H1 (cell line): ENCODE data around the gene AGER. TPM values are rescaled to one million over a fixed set of nuclear protein-coding genes. Genes with fewer than 3 reads are reported as not detected.

Experiments used
- CTCF ChIA-PET: fragments of 300-600 bp; sonication (Branson Sonifier 250); formaldehyde crosslinking; loops from one replicate; lab custom pipeline; 2021; ENCODE audit not compliant: partially characterized antibody; lab: Charles Lee
- POLR2A ChIA-PET: fragments of 300-600 bp; sonication (Branson Sonifier 250); formaldehyde crosslinking; loops from one replicate; lab custom pipeline; 2021; ENCODE audit warnings: inconsistent platforms; ENCODE audit not compliant: partially characterized antibody; lab: Charles Lee
- DNase-seq, 2 experiments: peaks; one replicate each; pipeline versions ENCODE4 v3.0.0 to v3.0.0-alpha.2; 2010 to 2022; ENCODE audit warnings: low spot score in 2 of 2, low read depth in 1 of 2, mixed read lengths in 1 of 2
- FAIRE-seq: peaks from 2 replicates; lab custom pipeline; 2011; peaks lifted over from hg19 to GRCh38; lab: Jason Lieb, UNC
- H2AFZ ChIP-seq: 2 replicates; pipeline ENCODE4 v1.8.1; 2012; ENCODE audit warnings: low read length, inconsistent platforms
- H2AK5ac ChIP-seq: 2 replicates; pipeline ENCODE4 v1.6.1; 2013; ENCODE audit warnings: low read depth, low read length
- H2BK120ac ChIP-seq: replicated peaks from 2 replicates; pipeline ENCODE3; 2013; ENCODE audit warnings: low read depth, low read length, inconsistent platforms
- H2BK12ac ChIP-seq: 2 replicates; pipeline ENCODE4 v1.6.1; 2013; ENCODE audit warnings: low read depth, low read length
- H2BK15ac ChIP-seq: 2 replicates; pipeline ENCODE4 v1.6.1; 2013; ENCODE audit warnings: low read length
- H2BK20ac ChIP-seq: 2 replicates; pipeline ENCODE4 v1.6.1; 2013; ENCODE audit warnings: low read length
- H2BK5ac ChIP-seq: 2 replicates; pipeline ENCODE4 v1.6.1; 2013; ENCODE audit warnings: low read depth, low read length
- H3K14ac ChIP-seq: 2 replicates; pipeline ENCODE4 v1.6.1; 2013; ENCODE audit warnings: inconsistent platforms; ENCODE audit not compliant: insufficient read length
- H3K18ac ChIP-seq: 2 replicates; pipeline ENCODE4 v1.6.1; 2013; ENCODE audit warnings: low read length; ENCODE audit errors: extremely low read depth
- H3K23ac ChIP-seq: 2 replicates; pipeline ENCODE4 v1.6.1; 2013; ENCODE audit warnings: inconsistent platforms; ENCODE audit not compliant: insufficient read length
- H3K23me2 ChIP-seq: 2 replicates; pipeline ENCODE4 v1.6.1; 2013; ENCODE audit warnings: low read depth, low read length
- H3K27ac ChIP-seq: 2 replicates; pipeline ENCODE4 v1.6.1; 2011; ENCODE audit warnings: low read depth, low read length, inconsistent platforms
- H3K27me3 ChIP-seq, 4 experiments: replicated peaks in 1 of 4; 1 replicate in 1 of 4; 2 replicates in 3 of 4; pipeline versions ENCODE4 v1.6.1 to v1.8.1; 2011 to 2013; ENCODE audit warnings: low read length in 3 of 4, mild to moderate bottlenecking in 3 of 4, inconsistent platforms in 2 of 4, mixed read lengths in 2 of 4, moderate library complexity in 1 of 4; ENCODE audit not compliant: control insufficient read depth in 3 of 4, insufficient read depth in 3 of 4; ENCODE audit errors: extremely low read depth in 1 of 4
- H3K36me3 ChIP-seq, 4 experiments: 2 replicates each; pipeline versions ENCODE4 v1.6.1 to v1.8.1; 2011 to 2013; ENCODE audit warnings: mild to moderate bottlenecking in 4 of 4, low read length in 3 of 4, moderate library complexity in 2 of 4, control low read depth in 1 of 4, inconsistent platforms in 1 of 4; ENCODE audit not compliant: insufficient read depth in 4 of 4, control insufficient read depth in 2 of 4
- H3K4ac ChIP-seq: replicated peaks from 2 replicates; pipeline ENCODE3; 2013; ENCODE audit warnings: low read length, low read depth, mixed read lengths, inconsistent platforms; ENCODE audit not compliant: insufficient read length
- H3K4me1 ChIP-seq, 4 experiments: replicated peaks in 1 of 4; 1 replicate in 1 of 4; 2 replicates in 3 of 4; pipeline versions ENCODE4 v1.6.1 to v1.8.1; 2011 to 2013; ENCODE audit warnings: low read length in 3 of 4, inconsistent platforms in 2 of 4, mixed read lengths in 1 of 4; ENCODE audit not compliant: insufficient read depth in 4 of 4, control insufficient read depth in 3 of 4
- H3K4me2 ChIP-seq, 2 experiments: 2 replicates each; pipeline versions ENCODE4 v1.6.1 to v1.8.1; 2011 to 2013; ENCODE audit warnings: low read depth in 2 of 2, low read length in 2 of 2, control low read depth in 1 of 2, inconsistent platforms in 1 of 2, mild to moderate bottlenecking in 1 of 2; ENCODE audit not compliant: insufficient read depth in 1 of 2
- H3K4me3 ChIP-seq, 4 experiments: fragments of 200-600, 300-600 bp in 1 of 4; sonication (generic), shearing (Covaris generic), sonication (Bioruptor Twin) in 1 of 4; 2 replicates each; pipeline versions ENCODE4 v1.5.1 to v1.8.1; 2011 to 2016; ENCODE audit warnings: low read length in 4 of 4, low read depth in 3 of 4, control low read depth in 2 of 4, inconsistent platforms in 2 of 4, mild to moderate bottlenecking in 2 of 4, mixed read lengths in 1 of 4, moderate library complexity in 1 of 4; ENCODE audit not compliant: insufficient read depth in 2 of 4; ENCODE audit errors: extremely low read depth in 1 of 4
- H3K56ac ChIP-seq: replicated peaks from 2 replicates; pipeline ENCODE3; 2013; ENCODE audit warnings: low read depth, mild to moderate bottlenecking, mixed read lengths, low read length, inconsistent platforms; ENCODE audit not compliant: insufficient read length
- H3K79me1 ChIP-seq: 2 replicates; pipeline ENCODE4 v1.6.1; 2013; ENCODE audit warnings: low read depth, low read length, control low read depth
- H3K79me2 ChIP-seq, 2 experiments: 2 replicates each; pipeline versions ENCODE4 v1.6.1 to v1.8.1; 2012 to 2013; ENCODE audit warnings: low read length in 2 of 2, mild to moderate bottlenecking in 2 of 2, inconsistent platforms in 1 of 2; ENCODE audit not compliant: insufficient read depth in 2 of 2, control insufficient read depth in 1 of 2
- H3K9ac ChIP-seq, 4 experiments: replicated peaks in 1 of 4; 1 replicate in 1 of 4; 2 replicates in 3 of 4; pipeline versions ENCODE4 v1.6.1 to v1.8.1; 2011 to 2013; ENCODE audit warnings: low read depth in 3 of 4, low read length in 3 of 4, control low read depth in 2 of 4, mild to moderate bottlenecking in 2 of 4, moderate library complexity in 2 of 4, inconsistent platforms in 1 of 4; ENCODE audit errors: extremely low read depth in 1 of 4
- H3K9me3 ChIP-seq, 2 experiments: 2 replicates each; pipeline versions ENCODE4 v1.6.1 to v1.8.1; 2012 to 2013; ENCODE audit warnings: mild to moderate bottlenecking in 2 of 2, moderate library complexity in 2 of 2, control low read depth in 1 of 2, inconsistent platforms in 1 of 2, low read depth in 1 of 2, low read length in 1 of 2, mixed read lengths in 1 of 2; ENCODE audit not compliant: insufficient read depth in 2 of 2
- H4K20me1 ChIP-seq, 2 experiments: replicated peaks in 1 of 2; 2 replicates each; pipeline versions ENCODE3 to v1.8.1; 2011 to 2013; ENCODE audit warnings: inconsistent platforms in 2 of 2, low read length in 2 of 2, mild to moderate bottlenecking in 1 of 2; ENCODE audit not compliant: insufficient read depth in 2 of 2, control insufficient read depth in 1 of 2
- H4K5ac ChIP-seq: 2 replicates; pipeline ENCODE4 v1.6.1; 2013; ENCODE audit warnings: low read length, low read depth, mixed read lengths, inconsistent platforms; ENCODE audit not compliant: insufficient read length
- H4K8ac ChIP-seq: 2 replicates; pipeline ENCODE4 v1.8.0; 2013; ENCODE audit warnings: mild to moderate bottlenecking, moderate library complexity, low read length, inconsistent platforms; ENCODE audit not compliant: insufficient read depth; ENCODE audit errors: extremely low read depth
- H4K91ac ChIP-seq: replicated peaks from 2 replicates; pipeline ENCODE3; 2013; ENCODE audit warnings: low read length, mixed read lengths, inconsistent platforms; ENCODE audit not compliant: insufficient read length
- RAD21 ChIP-seq, 2 experiments: IDR thresholded peaks in 1 of 2; conservative IDR thresholded peaks in 1 of 2; 2 replicates each; pipeline ENCODE4 v1.6.1; 2011; ENCODE audit warnings: low read depth in 2 of 2, low read length in 2 of 2, improper control_type of control experiment in 1 of 2, inconsistent platforms in 1 of 2, mild to moderate bottlenecking in 1 of 2, moderate library complexity in 1 of 2
- TCF12 ChIP-seq: IDR thresholded peaks from 2 replicates; pipeline ENCODE4 v1.6.1; 2011; ENCODE audit warnings: low read depth, mild to moderate bottlenecking, low read length
- WGBS, 2 experiments: shearing (Covaris generic) in 1 of 2; methylation state at CpG; one replicate each; pipeline versions ENCODE4 v1.1.6 to v1.1.7; 2013 to 2015; ENCODE audit warnings: low lambda C conversion rate in 2 of 2, mixed read lengths in 2 of 2, inconsistent platforms in 1 of 2, low coverage in 1 of 2, missing lambda C conversion rate in 1 of 2; ENCODE audit not compliant: insufficient replicate concordance in 2 of 2, insufficient coverage in 1 of 2, insufficient read length in 1 of 2; ENCODE audit errors: extremely low coverage in 1 of 2, missing lambda C conversion rate in 1 of 2; 5-methylcytosine and 5-hydroxymethylcytosine counted together
- polyA plus RNA-seq, 7 experiments: library from polyadenylated mRNA; depleted of rRNA in 3 of 7; stranded (reverse) in 5 of 7; unstranded in 2 of 7; fragments of >200 nt in 5 of 7; fragments of 200-250 nt in 2 of 7; gene quantifications; 1 replicate in 5 of 7; 2 replicates in 1 of 7; 4 replicates in 1 of 7; pipeline versions ENCODE4 v1.2.1 to v1.2.3, GENCODE V29; 2011 to 2013; ENCODE audit warnings: missing spikeins in 2 of 7, mixed read lengths in 2 of 7
- total RNA-seq: library from RNA; stranded (reverse); fragmentation: NEBNext Ultra II Directional; extraction: Animal tissue kit (Norgen Biotek cat#: 25700); gene quantifications from 2 replicates; pipeline ENCODE4 v1.2.1, GENCODE V29; 2021

AGER gene
- total and polyA plus RNA-seq, 2 of the 8 experiments (the other 6 are each of a cell fraction or from before 2014, with no cell fraction given): 3.8 to 10.9 TPM

GRCh38 chr6:32147401-32148132 is 36.5 kb downstream of the AGER start:
- H4K20me1 ChIP-seq: no peaks in the 10 kb centered on the region
- FAIRE-seq: no peak
- CTCF ChIA-PET: interaction anchor here (0.7 to 4.7 kb wide), 14 partner anchors 9 to 53 kb away, joined by 3 to 23 read pairs (median 5); partner anchors contain the start of genes ATF6B and GPSM3

More at GRCh38 chr6:32147401-32148132, 36.5 kb downstream of the AGER start:
- H3K27ac ChIP-seq: no peak overlapping the region
- no peak overlapping the region for H4K91ac ChIP-seq
- H4K5ac ChIP-seq: no peak overlapping the region
- no peaks in the 10 kb centered on the region for H3K79me2 ChIP-seq
- no peak overlapping the region for H2BK12ac ChIP-seq
- peak overlapping the region; percentile 51 to 76 (median 70); a peak in 5 of 8 replicates for H3K4me3 ChIP-seq
- H3K36me3 ChIP-seq: no peaks in the 10 kb centered on the region
- H2BK15ac ChIP-seq: no peak overlapping the region
- no peak overlapping the region for H3K23ac ChIP-seq
- TF ChIP-seq RAD21 (IDR thresholded peaks at IDR 0.05 in 1 of 2, conservative IDR thresholded peaks at IDR 0.05 in 1 of 2; ENCODE audit: low read depth in 2 of 2, low read length in 2 of 2): peak; percentile 13 to 39; a peak in 1 of 4 replicates
- TF ChIP-seq TCF12: no peak
- POLR2A ChIA-PET: interaction anchor here (1.2 to 9.2 kb wide), 7 partner anchors 11 to 48 kb away, joined by 3 to 70 read pairs (median 6); partner anchors contain the start of genes AGPAT1, ATF6B, FKBPL and PBX2
- H3K4me2 ChIP-seq: peak overlapping the region; percentile 94 to 100
- no peak overlapping the region for H3K18ac ChIP-seq
- H3K56ac ChIP-seq: no peak overlapping the region
- 0 out of 2 replicates have a peak overlapping the region, but pooled peaks have one; percentile 61 for H2BK20ac ChIP-seq
- H2BK120ac ChIP-seq: no peak overlapping the region
- WGBS, 2 experiments: 98% methylated on average over 4 of the region's 4 CpGs; no CpG with 5 or more reads in 1 of the 2 experiments
- no peak overlapping the region for H2BK5ac ChIP-seq
- H3K79me1 ChIP-seq: no peaks in the 10 kb centered on the region
- H3K27me3 ChIP-seq: peaks cover 4 to 35% (median 33%) of the 10 kb centered on the region in 4 experiments
- H3K4ac ChIP-seq: no peak overlapping the region
- no peak overlapping the region for H2AK5ac ChIP-seq
- no peak overlapping the region for H2AFZ ChIP-seq
- H3K9ac ChIP-seq: no peak overlapping the region; a peak in 1 of 7 replicates
- H3K23me2 ChIP-seq: peaks cover 9% of the 10 kb centered on the region; the same call in 1 of the 2 replicates
- peaks cover 10 to 32% (median 14%) of the 10 kb centered on the region in 4 experiments for H3K4me1 ChIP-seq
- no peak overlapping the region for H3K14ac ChIP-seq
- no peaks in the 10 kb centered on the region for H3K9me3 ChIP-seq
- no peak overlapping the region for H4K8ac ChIP-seq
- DNase-seq: no peak
